Mammary epithelial cell (primary cell): Measurements from ENCODE around the gene BMX.

Experiments
- EZH2 ChIP-seq: IDR thresholded peaks from 2 replicates; pipeline ENCODE4 v1.6.1; 2012; ENCODE audit warnings: low read length, inconsistent platforms, borderline replicate concordance
- TF ChIP-seq, protein P1 (sequence below), 2 donors: IDR thresholded peaks in 1 of 2; conservative IDR thresholded peaks in 1 of 2; 2 replicates each; pipeline ENCODE4 v1.5.1; 2011 to 2012; ENCODE audit warnings: inconsistent platforms in 2 of 2, low read length in 2 of 2, mild to moderate bottlenecking in 2 of 2, control low read depth in 1 of 2, low read depth in 1 of 2; ENCODE audit not compliant: insufficient read depth in 1 of 2; ENCODE audit errors: extremely low read depth in 1 of 2

DNA sequence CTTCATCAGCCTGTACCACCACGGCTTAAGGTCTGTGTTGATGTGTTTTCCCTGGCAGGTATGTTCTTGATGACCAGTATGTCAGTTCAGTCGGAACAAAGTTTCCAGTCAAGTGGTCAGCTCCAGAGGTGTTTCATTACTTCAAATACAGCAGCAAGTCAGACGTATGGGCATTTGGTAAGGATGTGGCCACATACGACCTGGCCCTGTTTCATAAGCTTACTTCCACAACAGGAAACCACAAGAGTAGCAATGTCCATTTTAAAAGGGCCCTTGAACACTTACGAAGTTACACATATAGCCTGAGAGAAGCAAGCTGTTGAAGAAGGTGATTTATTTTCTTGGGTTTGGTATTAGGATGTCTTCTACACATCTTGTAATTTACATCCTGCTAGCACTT lies 46.1 kb downstream of the BMX start:
- no peak for TF ChIP-seq EZH2
- TF ChIP-seq, protein P1, sequence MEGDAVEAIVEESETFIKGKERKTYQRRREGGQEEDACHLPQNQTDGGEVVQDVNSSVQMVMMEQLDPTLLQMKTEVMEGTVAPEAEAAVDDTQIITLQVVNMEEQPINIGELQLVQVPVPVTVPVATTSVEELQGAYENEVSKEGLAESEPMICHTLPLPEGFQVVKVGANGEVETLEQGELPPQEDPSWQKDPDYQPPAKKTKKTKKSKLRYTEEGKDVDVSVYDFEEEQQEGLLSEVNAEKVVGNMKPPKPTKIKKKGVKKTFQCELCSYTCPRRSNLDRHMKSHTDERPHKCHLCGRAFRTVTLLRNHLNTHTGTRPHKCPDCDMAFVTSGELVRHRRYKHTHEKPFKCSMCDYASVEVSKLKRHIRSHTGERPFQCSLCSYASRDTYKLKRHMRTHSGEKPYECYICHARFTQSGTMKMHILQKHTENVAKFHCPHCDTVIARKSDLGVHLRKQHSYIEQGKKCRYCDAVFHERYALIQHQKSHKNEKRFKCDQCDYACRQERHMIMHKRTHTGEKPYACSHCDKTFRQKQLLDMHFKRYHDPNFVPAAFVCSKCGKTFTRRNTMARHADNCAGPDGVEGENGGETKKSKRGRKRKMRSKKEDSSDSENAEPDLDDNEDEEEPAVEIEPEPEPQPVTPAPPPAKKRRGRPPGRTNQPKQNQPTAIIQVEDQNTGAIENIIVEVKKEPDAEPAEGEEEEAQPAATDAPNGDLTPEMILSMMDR (conservative IDR thresholded peaks at IDR 0.05 in 1 of 2, IDR thresholded peaks at IDR 0.05 in 1 of 2; ENCODE audit: extremely low read depth in 1 of 2, insufficient read depth in 1 of 2, low read depth in 1 of 2, low read length in 2 of 2): no peak
